Ovary (tissue), 9 donors: Measurements from ENCODE around the gene EYS. TPM values are rescaled to one million over a fixed set of nuclear protein-coding genes. Genes with fewer than 3 reads are reported as not detected.

Experiments used
- DNase-seq, 5 donors: peaks; one replicate each; pipeline ENCODE4 v3.0.0-alpha.2; 2019 to 2020
- H3K27ac ChIP-seq, 2 donors: fragments of 200-600 bp; one replicate each; pipeline versions ENCODE4 v1.5.1 to v1.8.0; 2019 to 2022
- H3K27me3 ChIP-seq: fragments of 200-600 bp; one replicate; pipeline ENCODE4 v1.8.0; 2022
- H3K36me3 ChIP-seq: fragments of 200-600 bp; sonication (generic); one replicate; pipeline ENCODE4 v1.5.1; 2019
- H3K4me1 ChIP-seq: one replicate; pipeline ENCODE4 v1.8.1; 2013; ENCODE audit warnings: mild to moderate bottlenecking, moderate library complexity; ENCODE audit not compliant: insufficient read depth
- H3K4me3 ChIP-seq: fragments of 200-600 bp; sonication (generic); one replicate; pipeline ENCODE4 v1.5.1; 2017
- H3K9me3 ChIP-seq, 2 donors: fragments of 200-600 bp in 1 of 2; sonication (generic) in 1 of 2; one replicate each; pipeline versions ENCODE4 v1.5.1 to v1.8.1; 2013 to 2019; ENCODE audit warnings: mild to moderate bottlenecking in 1 of 2, moderate library complexity in 1 of 2
- CTCF ChIP-seq, 3 donors: fragments of 450-650 bp in 2 of 3; fragments of 200-600 bp in 1 of 3; IDR thresholded peaks; one replicate each; pipeline versions ENCODE4 v1.5.1 to v1.8.0; 2016 to 2022; ENCODE audit warnings: antibody characterized with exemption in 3 of 3, mild to moderate bottlenecking in 1 of 3
- EP300 ChIP-seq: sonication (generic); formaldehyde crosslinking; IDR thresholded peaks from one replicate; pipeline ENCODE4 v1.6.1; 2017; ENCODE audit warnings: antibody characterized with exemption
- POLR2A ChIP-seq: fragments of 450-650 bp; IDR thresholded peaks from one replicate; pipeline ENCODE4 v1.6.1; 2017; ENCODE audit warnings: antibody characterized with exemption, mild to moderate bottlenecking, moderate library complexity
- WGBS, 3 donors: extraction: QIAGEN DNeasy Blood & Tissue Kit in 1 of 3; methylation state at CpG; one replicate each; pipeline versions ENCODE4 v1.1.5 to v1.1.7; 2013 to 2017; 5-methylcytosine and 5-hydroxymethylcytosine counted together
- intact Hi-C, 4 donors: fragments of 100-400 bp; cut with DNase I; formaldehyde crosslinking; loops; one replicate each; pipeline versions ENCODE4 v1.11.0 to v1.15.1; 2022 to 2023
- polyA plus RNA-seq, 2 donors: library from polyadenylated mRNA; stranded (reverse); fragments of 200-250 nt in 1 of 2; fragments of 350-450 nt in 1 of 2; fragmentation: Illumina TruSeq in 1 of 2; extraction: RNeasy Lipid Tissue Mini Kit (QIAGEN cat#74804) in 1 of 2; gene quantifications; one replicate each; pipeline ENCODE4 v1.2.3, GENCODE V29; 2013 to 2014
- total RNA-seq, 7 donors: library from RNA; depleted of rRNA in 2 of 7; stranded (reverse); fragments of >200 nt in 2 of 7; fragmentation: NEBNext Ultra II Directional in 3 of 7; extraction: Animal tissue kit (Norgen Biotek cat#: 25700) in 3 of 7; gene quantifications; one replicate each; pipeline versions ENCODE4 v1.1.0 to v1.2.4, GENCODE V29; 2016 to 2023
- donor health status: DM: no; HTN: no; CAD: no; lungs with moderate emphysema.
- donor health status: DM: no; HTN: no; CAD: no.
- donor health status: Bipolar disorder and iron deficiency.
- donor health status: DM: yes; HTN: yes; CAD: no.
- donor health status: DM: no; HTN: no; CAD: no.
- donor health status: DM: yes; HTN: yes; CAD: no.

Gene EYS
- total and polyA plus RNA-seq, 9 donors, result under 0.01 to 0.03 (median 0.01) TPM; not detected in 6

- Histone ChIP-seq H3K4me3 (no peak overlapping the region), H3K27ac (no peak overlapping the region), H3K36me3 (no peaks in the 10 kb centered on the region), H3K27me3 (no peaks in the 10 kb centered on the region), H3K4me1 (no peaks in the 10 kb centered on the region), H3K9me3 (no peaks in the 10 kb centered on the region)
- intact Hi-C loops, result no loop called here
- TF ChIP-seq CTCF (IDR thresholded peaks at IDR 0.05) (no peak), EP300 (no peak), POLR2A (no peak)
- WGBS, 3 donors, result 61 to 70% (median 65%) methylated on average over 2 of the region's 2 CpGs
- no peak for DNase-seq
These were observed 757.8 kb downstream of the EYS start for GRCh38 chr6:64949257-64949656.

DNA sequence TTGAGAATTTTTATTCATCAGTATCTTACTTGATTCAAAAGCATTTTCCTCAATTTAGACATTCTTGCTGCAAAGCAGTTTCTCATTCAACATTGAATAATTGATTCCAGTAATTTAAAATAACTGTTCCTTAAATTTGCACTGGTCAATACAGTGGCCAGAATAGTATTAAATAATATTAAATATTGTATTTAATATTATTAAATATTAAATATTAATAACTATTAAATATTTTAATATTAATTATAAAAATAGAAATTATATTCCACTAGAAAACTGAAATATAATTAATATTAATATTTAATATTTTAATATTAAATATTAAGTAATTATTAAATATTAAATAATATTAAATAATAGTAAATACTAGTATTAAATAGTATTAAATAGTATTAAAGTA lies 758.8 kb downstream of the EYS start:
- no peak for TF ChIP-seq EP300
- no peak for TF ChIP-seq POLR2A
- TF ChIP-seq CTCF (IDR thresholded peaks at IDR 0.05), result no peak
- no peak overlapping the region for H3K27ac ChIP-seq
- no peak for DNase-seq
- no peak overlapping the region for H3K4me3 ChIP-seq
- no peaks in the 10 kb centered on the region for H3K27me3 ChIP-seq
- H3K36me3 ChIP-seq, result no peaks in the 10 kb centered on the region
- H3K4me1 ChIP-seq, result no peaks in the 10 kb centered on the region
- H3K9me3 ChIP-seq, result no peaks in the 10 kb centered on the region
- intact Hi-C loops, result no loop called here

- 69 to 73% (median 72%) methylated on average over 2 of the region's 2 CpGs for WGBS, 3 donors
- no peak overlapping the region for H3K27ac ChIP-seq
- no peaks in the 10 kb centered on the region for H3K9me3 ChIP-seq
- no peak overlapping the region for H3K4me3 ChIP-seq
- H3K4me1 ChIP-seq, result no peaks in the 10 kb centered on the region
- no peak for TF ChIP-seq POLR2A
- no peak for TF ChIP-seq EP300
- TF ChIP-seq CTCF (IDR thresholded peaks at IDR 0.05), result no peak
- H3K27me3 ChIP-seq, result no peaks in the 10 kb centered on the region
- no peak for DNase-seq
- H3K36me3 ChIP-seq, result no peaks in the 10 kb centered on the region
- intact Hi-C loops, result no loop called here
These were observed 761.6 kb downstream of the EYS start for GRCh38 chr6:64945450-64945849.

GRCh38 chr6:64932486-64932885 lies 774.5 kb downstream of the EYS start:
- TF ChIP-seq CTCF (IDR thresholded peaks at IDR 0.05) (no peak), POLR2A (no peak), EP300 (no peak)
- no peaks in the 10 kb centered on the region for H3K36me3 ChIP-seq
- H3K4me3 ChIP-seq, result no peak overlapping the region
- DNase-seq, result no peak
- intact Hi-C loops, result no loop called here
- H3K27ac ChIP-seq, result no peak overlapping the region
- H3K27me3 ChIP-seq, result no peaks in the 10 kb centered on the region
- H3K9me3 ChIP-seq, result no peaks in the 10 kb centered on the region
- WGBS, 3 donors, result 84 to 96% (median 91%) methylated on average over 1 of the region's 1 CpG
- no peaks in the 10 kb centered on the region for H3K4me1 ChIP-seq

GRCh38 chr6:64930681-64931080 lies 776.3 kb downstream of the EYS start:
- Histone ChIP-seq H3K9me3 (no peaks in the 10 kb centered on the region), H3K36me3 (no peaks in the 10 kb centered on the region), H3K4me1 (no peaks in the 10 kb centered on the region), H3K4me3 (no peak overlapping the region), H3K27me3 (no peaks in the 10 kb centered on the region), H3K27ac (no peak overlapping the region)
- 69 to 77% (median 75%) methylated on average over 2 of the region's 2 CpGs for WGBS, 3 donors
- no peak for DNase-seq
- TF ChIP-seq EP300 (no peak), POLR2A (no peak), CTCF (IDR thresholded peaks at IDR 0.05) (no peak)
- intact Hi-C loops, result no loop called here
